ENCODE results near the gene FGF23.

Gene FGF23

DNA sequence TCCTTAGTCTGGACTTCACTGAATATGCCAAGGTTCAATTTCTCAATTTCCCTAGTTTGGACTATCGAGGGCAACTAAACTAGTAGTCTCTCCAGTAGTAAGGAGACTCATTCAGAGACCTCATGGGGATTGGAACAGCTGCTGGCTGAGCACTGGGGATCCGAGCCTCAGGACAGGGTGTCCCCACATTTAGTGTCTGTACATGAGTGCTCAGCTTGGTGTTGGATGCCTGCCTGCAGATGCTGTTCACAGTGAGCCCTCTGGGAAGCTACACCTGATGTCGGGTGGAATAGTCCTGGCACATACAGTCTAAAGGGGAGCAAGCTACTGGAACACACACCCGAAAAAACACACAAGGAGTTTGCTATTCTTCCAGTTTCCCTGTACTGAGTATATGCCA is 820 bp upstream of the FGF23 start:
- no peak for DNase-seq

DNA sequence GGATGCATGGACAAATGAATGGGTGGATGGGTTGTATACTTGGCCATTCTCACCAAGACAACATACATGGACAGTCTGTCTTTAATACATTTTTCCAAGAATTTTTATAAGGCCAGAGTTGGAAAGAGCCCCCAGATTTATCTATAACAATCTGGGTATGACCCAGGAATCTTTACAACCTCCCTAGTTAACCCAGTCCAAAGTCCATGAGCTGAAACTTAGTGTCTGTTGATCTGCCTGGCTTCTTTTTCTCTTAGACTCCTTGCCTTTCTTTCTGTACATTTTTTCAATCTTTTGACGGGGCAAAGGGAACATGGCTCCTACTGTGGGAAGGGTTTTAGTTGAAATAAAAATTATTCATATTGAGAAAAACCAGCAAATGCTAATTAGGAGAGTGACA is 740 bp downstream of the FGF23 start:
- DNase-seq, result no peak

DNA sequence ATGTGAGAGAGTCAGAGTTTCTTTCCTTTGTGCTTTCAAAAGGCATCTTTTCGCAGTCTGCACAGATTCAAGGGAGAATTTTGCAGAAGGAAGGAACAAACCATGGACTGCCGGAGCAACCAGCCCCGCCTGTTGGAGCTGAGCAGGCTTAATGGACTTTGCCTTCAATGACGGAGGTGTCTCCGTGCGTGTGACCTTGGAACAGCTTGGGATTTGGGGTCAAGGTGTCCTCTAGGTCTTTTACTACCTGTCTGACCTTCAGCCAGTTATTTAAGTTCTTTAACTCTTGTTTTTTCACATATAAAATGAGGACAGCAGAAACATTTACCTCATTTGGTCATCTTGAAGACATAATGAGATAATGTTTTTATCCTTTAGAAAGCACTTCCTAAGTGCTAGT is 4.1 kb downstream of the FGF23 start:
- no peak for DNase-seq

DNA sequence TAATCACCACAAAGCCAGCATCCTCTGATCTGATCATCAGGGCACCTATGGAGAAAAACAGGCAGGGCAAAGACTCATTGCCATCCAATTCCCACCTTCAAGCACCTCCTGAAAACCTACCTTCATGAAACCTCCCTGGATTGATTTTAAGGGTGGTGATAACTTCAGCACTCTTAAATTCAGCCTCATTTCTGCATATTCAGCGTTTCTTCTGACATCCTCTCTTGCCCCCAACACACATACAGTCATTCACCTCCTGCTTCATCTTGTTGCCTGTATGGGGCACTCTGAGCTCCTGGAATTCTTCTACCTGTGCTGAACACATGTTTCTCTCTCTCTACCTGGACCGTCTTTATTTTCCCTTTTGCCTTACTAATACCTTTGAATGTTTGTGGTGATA is 6.9 kb downstream of the FGF23 start:
- no peak for DNase-seq

DNA sequence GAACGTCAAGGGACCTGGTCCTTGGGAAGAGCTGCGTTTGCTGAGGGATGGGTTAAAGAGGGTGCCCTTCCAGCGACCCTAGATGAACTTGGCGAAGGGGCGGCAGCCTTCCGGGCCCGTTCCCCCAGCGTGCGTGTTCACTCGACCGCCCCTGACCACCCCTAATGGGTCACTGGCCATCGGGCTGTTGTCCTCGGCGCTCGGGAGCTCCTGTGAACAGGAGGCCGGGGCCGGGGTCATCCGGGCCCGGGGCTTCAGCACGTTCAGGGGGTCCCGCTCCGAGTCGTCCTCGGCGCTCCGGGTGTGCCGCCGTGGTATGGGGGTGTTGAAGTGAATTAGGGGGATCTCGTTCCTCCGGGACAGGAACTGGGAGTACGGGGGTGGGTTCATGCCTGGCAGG is 9.2 kb downstream of the FGF23 start:
- DNase-seq, result no peak

DNA sequence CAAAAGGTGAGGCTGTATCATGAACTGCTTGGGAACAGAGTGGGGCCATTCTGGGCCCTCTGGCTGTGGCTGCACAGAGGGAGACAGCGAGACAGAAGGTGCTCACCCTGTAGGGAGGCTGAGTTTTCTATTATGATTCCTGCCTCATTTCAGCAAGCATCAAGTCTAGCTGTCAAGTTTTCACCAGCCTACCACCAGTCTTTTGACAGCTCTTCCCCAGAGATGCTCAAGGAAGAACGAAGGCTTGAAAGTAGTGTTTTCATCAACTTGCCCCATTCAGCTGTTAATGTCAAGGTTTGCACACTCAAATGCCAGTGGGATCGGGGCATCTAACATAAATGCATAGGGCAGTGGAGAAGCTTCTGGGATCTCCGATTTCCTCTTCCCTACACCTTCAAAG is 10.0 kb downstream of the FGF23 start:
- no peak for DNase-seq

DNA sequence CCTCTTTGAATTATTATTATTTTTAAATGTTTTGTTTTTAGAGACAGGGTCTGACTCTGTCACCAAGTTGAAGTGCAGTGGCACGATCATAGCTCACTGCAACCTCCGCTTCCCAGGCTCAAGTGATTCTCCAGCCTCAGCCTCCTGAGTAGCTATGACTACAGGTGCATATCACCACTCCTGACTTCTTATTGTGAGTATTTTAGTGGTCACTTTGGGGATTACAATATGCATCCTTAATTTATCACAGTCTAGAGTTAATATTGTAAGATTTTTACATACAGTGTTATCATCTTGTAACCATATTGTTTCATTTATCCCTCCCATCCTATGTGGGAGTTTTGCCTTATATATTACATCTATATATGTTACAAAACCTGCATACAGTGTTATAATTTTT is 13.4 kb downstream of the FGF23 start:
- DNase-seq, result no peak

DNA sequence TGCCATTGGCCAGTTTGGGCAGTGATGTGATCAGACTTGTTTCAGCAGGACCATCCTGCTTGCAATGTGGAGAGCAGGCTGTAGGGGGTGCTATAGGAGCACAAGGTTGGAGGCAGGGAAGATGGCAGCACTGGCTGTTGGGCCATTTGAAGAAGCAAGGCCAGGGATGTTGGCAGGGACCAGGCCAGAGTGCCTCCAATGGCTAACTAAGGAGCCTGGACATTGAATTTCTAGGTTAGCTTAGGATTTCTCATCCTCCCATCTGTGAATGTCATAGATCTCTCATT is 23.5 kb downstream of the FGF23 start:
- DNase-seq, result peak; percentile 77

DNA sequence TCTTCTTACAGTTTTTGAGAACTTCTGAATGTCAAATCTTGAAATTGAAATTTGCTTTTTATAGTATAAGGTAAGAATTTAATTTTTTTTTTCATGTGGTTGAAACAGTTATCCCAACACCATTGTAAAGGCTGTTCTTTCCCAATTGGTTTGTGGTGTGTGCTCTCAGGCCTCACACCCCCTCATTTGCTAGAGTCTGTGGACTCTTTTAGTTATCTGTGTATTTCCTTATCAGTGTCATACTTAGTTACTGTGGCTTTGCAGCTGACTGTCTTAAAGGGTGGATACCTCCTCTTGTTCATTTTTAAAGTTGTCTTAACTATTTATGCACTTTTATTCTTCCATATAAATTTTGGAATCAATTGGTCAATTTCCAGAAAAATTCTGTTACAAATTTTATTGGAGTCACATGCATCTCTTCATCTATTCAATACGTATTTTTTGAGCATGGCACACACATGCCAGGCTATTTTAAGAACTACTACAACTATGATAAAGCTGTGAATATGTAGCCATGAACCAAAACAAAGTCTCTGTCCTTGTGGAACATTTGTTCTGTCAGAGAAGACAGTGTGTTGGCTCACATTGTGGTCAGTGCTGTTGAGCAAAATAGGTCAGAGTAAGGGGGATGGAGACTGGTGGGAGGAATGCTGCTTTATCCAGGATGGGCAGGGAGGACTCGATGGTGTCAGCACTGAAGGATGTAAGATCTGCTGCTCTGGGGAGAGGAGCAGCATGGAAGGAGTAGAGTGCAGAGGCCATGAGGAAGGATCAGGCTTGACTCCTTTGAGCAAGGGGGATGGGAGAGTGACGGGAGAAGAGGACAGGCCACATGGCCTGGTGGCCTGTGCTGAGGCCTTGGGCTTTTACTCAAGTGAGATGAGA is 24.1 kb downstream of the FGF23 start:
- DNase-seq, result no peak

DNA sequence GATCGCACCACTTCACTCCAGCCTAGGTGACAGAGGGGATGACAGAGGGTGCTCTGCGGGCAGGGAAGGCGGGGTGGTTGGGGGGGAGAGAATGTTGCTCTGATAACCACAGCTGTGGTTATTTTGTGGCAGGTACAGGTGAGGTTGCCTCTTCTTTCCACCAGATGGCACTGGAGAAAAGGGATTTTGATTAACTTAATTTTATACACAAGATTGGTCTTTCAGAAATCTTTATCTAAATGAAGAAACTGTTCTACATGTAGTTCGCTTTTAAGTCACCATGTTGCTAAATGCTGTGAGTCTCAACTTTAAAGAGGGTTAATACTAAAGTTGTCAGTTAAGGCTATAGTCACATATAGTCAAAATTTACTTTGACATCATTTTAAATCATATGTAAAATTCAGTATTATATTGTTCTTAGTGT is 25.7 kb downstream of the FGF23 start:
- peak; percentile 68 for DNase-seq

DNA sequence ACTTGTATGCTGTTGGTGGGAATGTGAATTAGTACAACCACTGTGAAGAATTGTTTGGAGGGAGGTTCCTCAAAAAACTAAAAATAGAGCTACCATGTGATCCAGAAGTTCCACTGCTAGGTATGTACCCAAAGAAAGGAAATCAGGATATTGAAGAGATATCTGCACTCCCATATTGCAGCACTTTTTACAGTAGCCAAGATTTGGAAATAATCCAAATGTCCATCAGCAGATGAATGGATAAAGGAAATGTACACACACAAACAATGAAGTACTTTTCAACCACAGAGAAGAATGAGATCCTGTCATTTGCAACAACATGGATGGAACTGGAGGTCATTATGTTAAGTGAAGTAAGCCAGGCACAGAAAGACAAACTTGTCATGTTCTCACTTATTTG is 32.6 kb downstream of the FGF23 start:
- DNase-seq, result no peak

DNA sequence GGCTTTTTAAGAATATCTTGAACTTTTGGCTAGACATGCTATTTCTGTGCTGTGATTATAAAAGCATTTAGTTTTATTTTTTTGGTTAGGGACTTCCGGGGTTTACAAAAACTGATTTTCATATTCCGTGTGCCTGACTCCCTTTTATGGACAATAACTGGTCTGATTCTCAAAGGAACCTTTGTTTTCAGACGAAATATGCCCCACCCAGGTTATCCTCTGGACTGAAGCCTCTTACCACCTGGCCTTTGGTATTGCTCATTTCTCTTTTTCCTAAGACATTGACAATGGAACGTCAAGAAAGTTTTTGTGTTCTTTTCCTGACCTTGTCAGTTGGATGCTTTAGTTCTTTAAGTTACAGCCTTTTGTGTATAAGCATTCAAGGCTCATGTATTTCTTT is 47.7 kb downstream of the FGF23 start:
- no peak for DNase-seq

DNA sequence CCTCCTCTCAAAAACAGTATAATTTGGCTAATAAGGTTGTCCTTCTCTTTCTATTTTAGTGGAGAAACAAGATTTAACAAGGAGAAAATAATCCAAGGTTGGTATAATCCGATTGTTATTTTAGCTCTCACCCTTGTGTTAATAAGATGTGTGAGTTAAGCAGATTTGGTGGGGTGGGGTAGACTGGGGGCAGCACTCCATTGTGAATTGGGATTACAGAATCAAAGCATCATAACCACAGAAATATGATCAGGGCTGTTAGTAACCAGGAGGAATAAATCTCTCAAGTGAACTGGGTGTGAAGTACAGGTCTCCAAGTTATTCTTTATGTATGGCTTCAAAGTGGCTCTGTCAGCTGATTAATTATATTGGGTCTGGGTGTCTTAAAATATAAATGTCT is 48.3 kb downstream of the FGF23 start:
- DNase-seq, result no peak

DNA sequence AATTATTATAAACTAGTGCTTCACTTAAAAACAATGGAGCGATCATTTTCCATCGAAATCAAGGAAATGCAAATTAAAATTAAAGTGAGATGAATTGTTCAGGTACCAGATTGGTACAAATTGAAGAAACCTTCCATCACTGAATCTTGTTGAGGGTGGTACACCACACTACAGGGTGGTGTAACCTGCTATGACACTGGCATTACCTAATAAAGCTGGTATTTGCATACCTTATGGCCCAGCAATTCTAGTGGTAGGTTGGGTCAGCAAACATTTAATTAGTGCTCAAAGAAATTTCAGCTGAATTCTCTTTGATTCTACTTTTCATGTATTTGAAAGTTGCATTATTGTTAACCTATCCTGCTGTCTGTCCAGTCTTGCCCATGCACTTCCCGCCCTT is 49.3 kb downstream of the FGF23 start:
- no peak for DNase-seq

DNA sequence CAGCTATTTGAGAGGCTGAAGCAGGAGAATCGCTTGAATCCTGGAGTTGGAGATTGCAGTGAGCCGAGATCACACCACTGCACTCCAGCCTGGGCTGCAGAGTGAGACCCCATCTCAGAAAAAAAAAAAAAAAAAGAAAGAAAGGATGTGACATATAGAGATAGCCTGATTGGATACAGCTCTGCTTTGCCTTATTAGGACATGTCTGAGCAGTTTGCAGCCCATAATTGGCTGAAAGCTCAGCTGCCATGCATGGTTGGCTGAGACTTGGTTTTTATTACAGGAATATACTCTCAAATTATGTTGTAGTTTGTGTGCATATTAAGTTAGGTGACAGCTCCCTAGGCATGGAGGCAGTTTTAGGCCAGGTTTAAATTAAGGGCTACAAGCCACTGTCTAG is 52.2 kb downstream of the FGF23 start:
- no peak for DNase-seq

DNA sequence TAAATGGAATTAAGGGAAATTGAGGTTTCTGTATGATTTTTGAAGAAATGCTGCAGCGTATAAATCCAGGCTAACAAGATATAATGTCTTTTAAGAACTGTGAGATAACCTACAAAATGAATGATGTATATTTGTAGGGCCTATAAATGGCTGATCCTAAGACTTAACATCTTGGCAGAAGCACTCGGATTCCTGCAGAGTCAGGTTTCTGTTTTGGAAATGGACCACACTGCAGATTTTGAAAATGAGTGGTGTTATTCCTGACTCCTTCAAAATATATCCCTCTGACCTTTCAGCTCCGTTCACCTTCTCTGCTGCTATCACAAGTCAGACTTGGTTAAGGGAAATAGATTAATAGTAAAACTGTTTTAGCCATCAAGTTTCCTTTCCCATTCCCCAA is 53.5 kb downstream of the FGF23 start:
- DNase-seq, result no peak

DNA sequence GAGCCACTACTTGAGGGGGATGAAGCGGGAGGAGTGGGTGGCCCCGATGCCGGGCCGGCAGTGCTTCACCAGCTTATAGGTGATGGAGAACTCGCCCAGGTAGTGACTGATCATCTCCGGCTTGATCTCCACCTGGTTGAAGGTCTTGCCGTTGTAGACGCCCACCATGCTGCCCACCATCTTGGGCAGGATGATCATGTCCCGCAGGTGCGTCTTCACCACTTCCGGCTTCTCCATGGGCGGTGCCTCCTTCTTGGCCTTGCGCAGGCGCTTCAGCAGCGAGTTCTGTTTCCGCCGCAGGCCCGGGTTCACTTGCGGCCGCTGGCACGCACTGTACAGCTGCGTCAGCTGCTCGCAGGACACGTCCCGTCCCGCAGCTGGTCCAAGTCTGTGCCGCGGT is 55.1 kb downstream of the FGF23 start:
- no peak for DNase-seq

DNA sequence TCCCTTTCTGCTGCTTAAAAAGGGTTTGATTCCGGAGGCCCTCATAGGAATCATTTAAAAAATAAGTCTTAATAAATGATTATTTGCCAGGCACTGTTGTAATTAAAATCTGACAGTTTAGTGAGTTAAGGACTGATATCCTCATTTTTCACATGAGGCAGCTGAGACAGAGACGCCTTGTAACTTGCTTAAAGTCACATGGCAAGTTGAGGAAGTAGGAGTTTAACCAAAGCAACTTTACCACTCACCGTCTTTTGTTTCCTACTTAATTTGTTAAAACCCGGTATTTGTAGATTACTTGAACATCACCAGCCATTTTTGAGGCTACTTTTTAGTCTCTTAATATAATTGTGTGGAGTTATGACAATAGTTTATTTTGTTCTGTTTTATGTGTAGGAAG is 56.1 kb downstream of the FGF23 start:
- no peak for DNase-seq

DNA sequence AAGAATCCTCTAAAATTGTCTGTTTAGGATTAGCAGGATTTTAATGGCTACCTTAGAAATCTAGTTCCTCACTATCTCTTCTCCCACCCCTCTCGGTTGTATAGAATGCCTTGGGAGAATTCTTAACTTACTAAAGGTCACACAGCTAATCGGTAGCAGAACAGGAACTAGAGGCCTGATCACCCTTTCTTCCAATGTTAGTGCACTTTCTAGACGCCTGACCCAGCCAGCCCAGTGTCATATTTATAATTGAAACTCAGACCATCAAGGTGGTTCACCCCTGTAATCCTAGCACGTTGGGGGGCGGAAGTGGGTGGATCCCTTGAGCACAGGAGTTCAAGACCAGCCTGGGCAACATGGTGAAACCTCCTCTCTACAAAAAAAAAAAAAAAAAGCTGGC is 56.8 kb downstream of the FGF23 start:
- DNase-seq, result no peak

DNA sequence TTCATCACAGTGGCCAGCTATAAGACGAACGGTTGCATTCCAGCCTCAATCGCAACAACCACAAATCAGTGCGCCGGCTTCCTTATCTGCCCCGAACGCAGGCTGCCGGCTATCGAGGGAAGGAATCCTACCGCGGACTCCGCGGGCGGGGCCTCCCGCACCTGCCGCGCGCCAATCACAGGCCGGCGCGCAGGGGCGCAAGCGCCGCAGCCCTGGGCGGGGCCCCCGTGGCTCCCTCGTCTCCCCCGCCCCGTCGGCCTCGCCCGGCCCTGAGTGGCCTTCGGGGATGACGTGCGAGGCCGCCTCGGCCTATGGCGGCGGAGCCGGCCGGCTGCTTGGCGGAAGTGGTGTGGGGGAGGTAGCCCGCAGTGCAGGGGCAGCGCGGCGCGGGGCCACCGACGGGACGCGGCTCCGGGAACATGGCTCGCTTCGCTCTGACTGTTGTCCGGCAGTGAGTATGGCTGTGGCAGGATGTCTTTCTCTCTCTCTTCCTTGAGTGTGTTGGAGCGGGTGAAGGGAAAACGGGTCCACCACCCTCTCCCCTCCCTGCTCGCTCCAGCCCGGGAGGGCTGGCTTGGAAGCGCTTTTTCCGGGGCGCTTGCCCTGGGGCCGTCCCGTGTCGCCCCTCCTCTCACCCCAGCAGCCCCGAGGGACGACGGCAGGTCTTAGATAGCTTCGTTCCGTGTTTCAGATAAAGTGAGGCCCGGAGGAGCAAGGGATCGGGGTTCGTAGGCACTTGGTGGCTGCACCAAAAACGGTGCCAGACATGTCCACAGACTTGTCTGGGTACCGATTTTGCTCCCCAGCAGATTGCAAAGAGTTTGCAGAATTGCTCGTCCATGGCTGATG is 58.4 kb downstream of the FGF23 start, which contains the start of gene TIGAR:
TIGAR (plus strand) TSS at position 361 of the 849 bp plus-strand sequence; CDS start at position 420, 59 bp downstream.
- DNase-seq, result peak; percentile 97

DNA sequence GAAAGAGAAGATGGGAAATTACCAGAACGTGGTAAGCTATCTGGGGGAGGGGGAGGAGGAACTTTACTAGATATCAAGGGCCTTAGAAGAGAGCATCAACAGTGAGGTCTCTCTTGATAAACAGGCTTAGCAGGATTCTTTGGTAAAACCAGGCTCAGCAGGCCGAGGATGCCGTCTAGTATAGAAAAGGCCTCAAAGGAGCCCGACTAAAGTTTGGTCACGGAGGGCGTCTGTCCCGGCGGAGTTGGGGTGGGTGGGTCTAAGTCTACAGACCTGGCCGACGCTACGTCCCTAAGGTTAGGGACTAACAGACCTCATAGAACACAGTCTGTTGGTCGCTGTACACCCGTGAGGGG is 59.0 kb downstream of the FGF23 start:
- DNase-seq, result no peak

Data from activated effector memory CD4-positive, alpha-beta T cell treated with anti-CD3 and anti-CD28 coated beads, Interleukin-2, amount 50 U/mL, for 16 hours (primary cell).